ENCODE results near the gene LPAR3.

LPAR3 gene

GRCh38 chr1:84782881-84783280 is 110.1 kb downstream of the LPAR3 start:
- Histone ChIP-seq H3K27ac (ENCODE audit: low read length) (no peak overlapping the region), H3K27me3 (ENCODE audit: low read depth, low read length) (no peaks in the 10 kb centered on the region), H3K4me3 (ENCODE audit: low read depth in 1 of 2, low read length in 2 of 2) (no peak overlapping the region), H3K4me1 (ENCODE audit: control insufficient read depth in 1 of 2, insufficient read depth in 2 of 2, low read length in 2 of 2) (peaks cover 0 to 14% of the 10 kb centered on the region in 2 donors), H3K9me3 (ENCODE audit: control insufficient read depth in 1 of 2, low read length in 2 of 2) (no peaks in the 10 kb centered on the region), H3K36me3 (ENCODE audit: control insufficient read depth in 1 of 2, insufficient read depth in 2 of 2, low read length in 2 of 2) (no peaks in the 10 kb centered on the region)

GRCh38 chr1:84781946-84782771 is 110.8 kb downstream of the LPAR3 start:
- no peaks in the 10 kb centered on the region for H3K9me3 ChIP-seq (ENCODE audit: control insufficient read depth in 1 of 2, low read length in 2 of 2)
- H3K27me3 ChIP-seq (ENCODE audit: low read depth, low read length), result no peaks in the 10 kb centered on the region
- H3K4me3 ChIP-seq (ENCODE audit: low read depth in 1 of 2, low read length in 2 of 2), result peak overlapping the region in 1 of 2 donors; percentile 11
- no peaks in the 10 kb centered on the region for H3K36me3 ChIP-seq (ENCODE audit: control insufficient read depth in 1 of 2, insufficient read depth in 2 of 2, low read length in 2 of 2)
- H3K4me1 ChIP-seq (ENCODE audit: control insufficient read depth in 1 of 2, insufficient read depth in 2 of 2, low read length in 2 of 2), result peaks cover 0 to 14% of the 10 kb centered on the region in 2 donors
- no peak overlapping the region for H3K27ac ChIP-seq (ENCODE audit: low read length)

DNA sequence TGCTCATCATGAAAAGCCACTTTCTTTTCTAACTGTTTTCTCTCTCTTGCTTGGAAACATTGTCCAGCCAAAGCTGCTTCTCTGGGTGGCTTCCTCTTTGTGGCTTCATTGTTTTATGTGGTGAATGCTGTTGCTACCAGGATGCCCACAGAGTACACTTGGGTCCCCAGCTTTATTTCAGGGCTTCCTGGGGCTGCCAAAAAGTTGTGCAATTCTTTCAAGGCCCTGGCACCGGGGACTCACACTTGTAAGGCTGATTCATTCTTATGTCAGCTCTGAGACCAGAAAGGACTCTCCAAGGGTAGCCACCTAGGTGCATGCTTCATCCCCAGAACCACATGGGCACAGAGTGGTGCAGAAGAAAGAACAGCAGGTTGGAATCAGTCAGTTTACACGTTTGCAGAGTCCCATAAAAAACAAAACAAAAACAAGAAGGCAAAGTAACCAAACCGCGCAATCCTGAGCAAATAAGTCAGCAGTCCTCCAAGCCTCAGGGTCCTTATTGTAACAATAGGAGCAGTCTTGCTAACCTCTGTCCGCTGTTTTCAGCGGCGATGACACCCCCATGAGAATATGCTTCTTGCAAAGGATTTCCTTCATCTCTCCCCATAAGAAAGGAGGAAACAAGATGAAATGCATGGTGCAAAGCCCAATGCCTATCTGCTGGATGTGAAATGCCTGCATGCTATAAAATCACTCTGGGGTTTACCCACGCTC is 112.8 kb downstream of the LPAR3 start:
- Histone ChIP-seq H3K4me3 (ENCODE audit: low read depth in 1 of 2, low read length in 2 of 2) (no peak overlapping the region), H3K36me3 (ENCODE audit: control insufficient read depth in 1 of 2, insufficient read depth in 2 of 2, low read length in 2 of 2) (no peaks in the 10 kb centered on the region), H3K27ac (ENCODE audit: low read length) (no peak overlapping the region), H3K27me3 (ENCODE audit: low read depth, low read length) (no peaks in the 10 kb centered on the region), H3K4me1 (ENCODE audit: control insufficient read depth in 1 of 2, insufficient read depth in 2 of 2, low read length in 2 of 2) (peaks cover 0 to 5% of the 10 kb centered on the region in 2 donors), H3K9me3 (ENCODE audit: control insufficient read depth in 1 of 2, low read length in 2 of 2) (no peaks in the 10 kb centered on the region)

- no peak overlapping the region for H3K4me3 ChIP-seq (ENCODE audit: low read depth in 1 of 2, low read length in 2 of 2)
- no peaks in the 10 kb centered on the region for H3K9me3 ChIP-seq (ENCODE audit: control insufficient read depth in 1 of 2, low read length in 2 of 2)
- H3K36me3 ChIP-seq (ENCODE audit: control insufficient read depth in 1 of 2, insufficient read depth in 2 of 2, low read length in 2 of 2), result no peaks in the 10 kb centered on the region
- H3K4me1 ChIP-seq (ENCODE audit: control insufficient read depth in 1 of 2, insufficient read depth in 2 of 2, low read length in 2 of 2), result no peaks in the 10 kb centered on the region
- no peak overlapping the region for H3K27ac ChIP-seq (ENCODE audit: low read length)
- no peaks in the 10 kb centered on the region for H3K27me3 ChIP-seq (ENCODE audit: low read depth, low read length)
Measured at GRCh38 chr1:84776639-84777038, 116.4 kb downstream of the LPAR3 start.

GRCh38 chr1:84775535-84775920 is 117.5 kb downstream of the LPAR3 start:
- H3K27me3 ChIP-seq (ENCODE audit: low read depth, low read length), result no peaks in the 10 kb centered on the region
- no peak overlapping the region for H3K27ac ChIP-seq (ENCODE audit: low read length)
- no peak overlapping the region for H3K4me3 ChIP-seq (ENCODE audit: low read depth in 1 of 2, low read length in 2 of 2)
- no peaks in the 10 kb centered on the region for H3K9me3 ChIP-seq (ENCODE audit: control insufficient read depth in 1 of 2, low read length in 2 of 2)
- H3K36me3 ChIP-seq (ENCODE audit: control insufficient read depth in 1 of 2, insufficient read depth in 2 of 2, low read length in 2 of 2), result no peaks in the 10 kb centered on the region
- no peaks in the 10 kb centered on the region for H3K4me1 ChIP-seq (ENCODE audit: control insufficient read depth in 1 of 2, insufficient read depth in 2 of 2, low read length in 2 of 2)

- Histone ChIP-seq H3K27me3 (ENCODE audit: low read depth, low read length) (no peaks in the 10 kb centered on the region), H3K4me1 (ENCODE audit: control insufficient read depth in 1 of 2, insufficient read depth in 2 of 2, low read length in 2 of 2) (no peaks in the 10 kb centered on the region), H3K36me3 (ENCODE audit: control insufficient read depth in 1 of 2, insufficient read depth in 2 of 2, low read length in 2 of 2) (no peaks in the 10 kb centered on the region), H3K27ac (ENCODE audit: low read length) (no peak overlapping the region), H3K4me3 (ENCODE audit: low read depth in 1 of 2, low read length in 2 of 2) (no peak overlapping the region), H3K9me3 (ENCODE audit: control insufficient read depth in 1 of 2, low read length in 2 of 2) (no peaks in the 10 kb centered on the region)
Measured at GRCh38 chr1:84774669-84775534, 118.1 kb downstream of the LPAR3 start.

- no peak overlapping the region for H3K27ac ChIP-seq (ENCODE audit: low read length)
- H3K27me3 ChIP-seq (ENCODE audit: low read depth, low read length), result no peaks in the 10 kb centered on the region
Measured at GRCh38 chr1:84773933-84774497, 119.0 kb downstream of the LPAR3 start.

DNA sequence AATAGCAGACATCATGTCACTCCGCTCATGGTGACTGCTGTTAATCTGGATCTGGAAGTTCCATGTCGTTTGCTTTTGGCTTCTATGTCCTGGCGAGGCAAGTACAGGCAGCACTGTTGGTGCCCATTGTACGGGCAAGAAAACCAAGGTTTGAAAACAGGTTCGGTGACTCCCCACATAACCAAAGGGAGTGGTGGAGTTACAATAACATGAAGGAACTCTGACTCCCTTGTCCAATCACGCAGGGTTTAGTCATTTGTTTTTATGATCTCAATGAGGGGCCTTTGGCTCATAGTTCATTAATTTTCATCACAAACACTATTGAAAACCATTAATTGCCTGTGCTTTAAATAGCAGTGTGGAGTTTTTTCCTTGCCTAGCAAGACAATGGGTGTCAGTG is 119.8 kb downstream of the LPAR3 start:
- Histone ChIP-seq H3K9me3 (ENCODE audit: control insufficient read depth in 1 of 2, low read length in 2 of 2) (no peaks in the 10 kb centered on the region), H3K4me3 (ENCODE audit: low read depth in 1 of 2, low read length in 2 of 2) (no peak overlapping the region), H3K27me3 (ENCODE audit: low read depth, low read length) (no peaks in the 10 kb centered on the region), H3K4me1 (ENCODE audit: control insufficient read depth in 1 of 2, insufficient read depth in 2 of 2, low read length in 2 of 2) (no peaks in the 10 kb centered on the region), H3K36me3 (ENCODE audit: control insufficient read depth in 1 of 2, insufficient read depth in 2 of 2, low read length in 2 of 2) (no peaks in the 10 kb centered on the region), H3K27ac (ENCODE audit: low read length) (no peak overlapping the region)

More at GRCh38 chr1:84773933-84774497, 119.0 kb downstream of the LPAR3 start:
- Histone ChIP-seq H3K9me3 (ENCODE audit: control insufficient read depth in 1 of 2, low read length in 2 of 2) (no peaks in the 10 kb centered on the region), H3K36me3 (ENCODE audit: control insufficient read depth in 1 of 2, insufficient read depth in 2 of 2, low read length in 2 of 2) (no peaks in the 10 kb centered on the region), H3K4me1 (ENCODE audit: control insufficient read depth in 1 of 2, insufficient read depth in 2 of 2, low read length in 2 of 2) (no peaks in the 10 kb centered on the region), H3K4me3 (ENCODE audit: low read depth in 1 of 2, low read length in 2 of 2) (no peak overlapping the region)

- no peaks in the 10 kb centered on the region for H3K36me3 ChIP-seq (ENCODE audit: control insufficient read depth in 1 of 2, insufficient read depth in 2 of 2, low read length in 2 of 2)
- no peak overlapping the region for H3K27ac ChIP-seq (ENCODE audit: low read length)
- no peaks in the 10 kb centered on the region for H3K4me1 ChIP-seq (ENCODE audit: control insufficient read depth in 1 of 2, insufficient read depth in 2 of 2, low read length in 2 of 2)
- H3K27me3 ChIP-seq (ENCODE audit: low read depth, low read length), result no peaks in the 10 kb centered on the region
- no peak overlapping the region for H3K4me3 ChIP-seq (ENCODE audit: low read depth in 1 of 2, low read length in 2 of 2)
- H3K9me3 ChIP-seq (ENCODE audit: control insufficient read depth in 1 of 2, low read length in 2 of 2), result no peaks in the 10 kb centered on the region
Measured at GRCh38 chr1:84772428-84772943, 120.5 kb downstream of the LPAR3 start.

DNA sequence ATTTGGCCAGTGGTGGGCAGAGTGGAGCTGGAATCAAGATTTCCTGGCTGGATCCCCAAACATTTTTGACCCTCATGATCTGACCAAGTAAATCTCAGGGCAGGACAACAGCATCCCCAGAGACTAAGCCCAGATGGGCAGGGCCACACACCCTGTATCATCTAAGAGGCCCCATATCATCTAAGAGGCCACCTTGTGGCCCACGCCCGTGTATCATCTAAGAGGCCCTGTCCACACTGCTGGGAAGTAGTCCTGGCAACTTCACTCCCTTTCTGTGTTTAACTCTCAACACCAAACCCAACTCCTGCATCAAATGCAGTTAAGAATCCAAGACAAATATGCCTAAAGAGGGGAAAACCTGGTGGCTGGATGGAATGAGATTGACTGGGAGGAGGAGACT is 121.1 kb downstream of the LPAR3 start:
- no peaks in the 10 kb centered on the region for H3K4me1 ChIP-seq (ENCODE audit: control insufficient read depth in 1 of 2, insufficient read depth in 2 of 2, low read length in 2 of 2)
- no peak overlapping the region for H3K27ac ChIP-seq (ENCODE audit: low read length)
- no peak overlapping the region for H3K4me3 ChIP-seq (ENCODE audit: low read depth in 1 of 2, low read length in 2 of 2)
- no peaks in the 10 kb centered on the region for H3K27me3 ChIP-seq (ENCODE audit: low read depth, low read length)
- no peaks in the 10 kb centered on the region for H3K9me3 ChIP-seq (ENCODE audit: control insufficient read depth in 1 of 2, low read length in 2 of 2)
- H3K36me3 ChIP-seq (ENCODE audit: control insufficient read depth in 1 of 2, insufficient read depth in 2 of 2, low read length in 2 of 2), result no peaks in the 10 kb centered on the region
